Fibroblast of the aortic adventitia (primary cell): ENCODE data around the gene DUS1L. TPM values are rescaled to one million over a fixed set of nuclear protein-coding genes. Genes with fewer than 3 reads are reported as not detected.

Experiments used
- DNase-seq: peaks from one replicate; pipeline ENCODE4 v3.0.0-alpha.2; 2010; ENCODE audit warnings: low read depth
- H3K4me3 ChIP-seq: 2 replicates; pipeline ENCODE4 v1.5.1; 2011; ENCODE audit warnings: low read depth, mild to moderate bottlenecking, control low read depth, low read length, moderate library complexity
- CTCF ChIP-seq: IDR thresholded peaks from 2 replicates; pipeline ENCODE4 v1.5.1; 2011; ENCODE audit warnings: mild to moderate bottlenecking, low read length, control low read depth, inconsistent platforms; ENCODE audit not compliant: insufficient read depth
- total RNA-seq: library from RNA; depleted of rRNA; stranded (reverse); fragments of >200 nt; gene quantifications from 2 replicates; pipeline ENCODE4 v1.2.3, GENCODE V29; 2012; ENCODE audit warnings: low replicate concordance

The DUS1L gene
- total RNA-seq, 1 donor = 33.8 TPM

- DNase-seq = no peak
- TF ChIP-seq CTCF = no peak
Observed at GRCh38 chr17:82018989-82019689, 46.5 kb downstream of the DUS1L start.

GRCh38 chr17:82018152-82018988, 47.2 kb downstream of the DUS1L start:
- no peak overlapping the region for H3K4me3 ChIP-seq
- no peak for DNase-seq
- no peak for TF ChIP-seq CTCF

More at GRCh38 chr17:82018989-82019689, 46.5 kb downstream of the DUS1L start:
- no peak overlapping the region for H3K4me3 ChIP-seq

- DNase-seq = no peak
- no peak overlapping the region for H3K4me3 ChIP-seq
- no peak for TF ChIP-seq CTCF
Observed at GRCh38 chr17:82017612-82018151, 47.9 kb downstream of the DUS1L start.

GRCh38 chr17:82016875-82017459, 48.6 kb downstream of the DUS1L start:
- DNase-seq = no peak
- TF ChIP-seq CTCF = no peak
- no peak overlapping the region for H3K4me3 ChIP-seq

- no peak for TF ChIP-seq CTCF
- H3K4me3 ChIP-seq = no peak overlapping the region
- DNase-seq = no peak
Observed at GRCh38 chr17:82016061-82016874, 49.3 kb downstream of the DUS1L start.
